T-helper 1 cell treated with Interleukin-12 subunit alpha and Interleukin-12 subunit beta and Interleukin-4 antibody, amounts not matched to agents 30 ng/mL and 1 ng/mL, for 36 hours (primary cell): ENCODE measurements around the gene GNPDA1. TPM values are rescaled to one million over a fixed set of nuclear protein-coding genes. Genes with fewer than 3 reads are reported as not detected.

ENCODE experiments used
- intact Hi-C: fragments of 100-400 bp; cut with micrococcal nuclease; formaldehyde crosslinking; loops from one replicate; pipeline ENCODE4 v1.15.1; 2024
- total RNA-seq: library from RNA; stranded (reverse); gene quantifications from 2 replicates; pipeline ENCODE4 v1.2.3, GENCODE V29; 2022

GNPDA1 gene
- total RNA-seq, 1 donor from 2014 or later, result 57.7 TPM

- intact Hi-C loops, result loop anchor here (1.0 to 2.0 kb wide), 7 partner anchors 9 to 746 kb away; partner anchors contain the start of genes ARHGAP26, DELE1 and NDFIP1
These were observed 12.0 kb upstream of the GNPDA1 start for GRCh38 chr5:142024771-142025304.

- intact Hi-C loops, result loop anchor here (2.0 kb wide), 3 partner anchors 71 to 747 kb away; partner anchors contain the start of genes ARHGAP26 and DELE1
These were observed 11.0 kb upstream of the GNPDA1 start for GRCh38 chr5:142023836-142024235.

GRCh38 chr5:142020122-142020659 is 7.4 kb upstream of the GNPDA1 start:
- intact Hi-C loops, result no loop called here

GRCh38 chr5:142017832-142018427 is 5.1 kb upstream of the GNPDA1 start:
- intact Hi-C loops, result loop anchor here (5.0 to 10.0 kb wide), 4 partner anchors 204 to 1387 kb away; partner anchors contain the start of gene NR3C1

- intact Hi-C loops, result loop anchor here (1.0 to 10.0 kb wide), 8 partner anchors 9 to 1388 kb away; partner anchors contain the start of genes NDFIP1, NR3C1 and RNF14
These were observed 3.7 kb upstream of the GNPDA1 start for GRCh38 chr5:142016556-142016955.

GRCh38 chr5:142015781-142016533 is 3.1 kb upstream of the GNPDA1 start:
- intact Hi-C loops, result loop anchor here (1.0 to 10.0 kb wide), 13 partner anchors 9 to 1389 kb away; partner anchors contain the start of genes NDFIP1, NR3C1 and RNF14

GRCh38 chr5:142014911-142015584 is 2.2 kb upstream of the GNPDA1 start:
- intact Hi-C loops, result loop anchor here (1.0 to 10.0 kb wide), 9 partner anchors 8 to 1390 kb away; partner anchors contain the start of gene NR3C1

GRCh38 chr5:142013734-142014521 is 1.1 kb upstream of the GNPDA1 start:
- intact Hi-C loops, result loop anchor here (2.0 to 10.0 kb wide), 4 partner anchors 91 to 1391 kb away; partner anchors contain the start of genes DELE1 and NR3C1

GRCh38 chr5:142012186-142012785 is 541 bp downstream of the GNPDA1 start:
- intact Hi-C loops, result loop anchor here (2.0 to 10.0 kb wide), 3 partner anchors 89 to 1393 kb away; partner anchors contain the start of genes DELE1 and NR3C1

GRCh38 chr5:142011572-142012185 is 1.1 kb downstream of the GNPDA1 start:
- intact Hi-C loops, result loop anchor here (2.0 to 10.0 kb wide), 3 partner anchors 89 to 1393 kb away; partner anchors contain the start of genes DELE1 and NR3C1

GRCh38 chr5:142009886-142010285 is 2.9 kb downstream of the GNPDA1 start:
- intact Hi-C loops, result loop anchor here (5.0 to 10.0 kb wide), 3 partner anchors 425 to 1395 kb away; partner anchors contain the start of gene NR3C1

- intact Hi-C loops, result loop anchor here (5.0 kb wide), 1 partner anchor 703 kb away; no protein-coding TSS in a partner anchor
These were observed 4.0 kb downstream of the GNPDA1 start for GRCh38 chr5:142008813-142009212.

GRCh38 chr5:142007237-142007544 is 5.6 kb downstream of the GNPDA1 start:
- intact Hi-C loops, result loop anchor here (1.0 to 5.0 kb wide), 6 partner anchors 8 to 705 kb away; partner anchors contain the start of gene RNF14

- intact Hi-C loops, result loop anchor here (1.0 to 5.0 kb wide), 6 partner anchors 9 to 706 kb away; partner anchors contain the start of gene RNF14
These were observed 6.2 kb downstream of the GNPDA1 start for GRCh38 chr5:142006363-142007236.

GRCh38 chr5:142003266-142003800 is 9.5 kb downstream of the GNPDA1 start:
- intact Hi-C loops, result no loop called here

- intact Hi-C loops, result loop anchor here (1.0 to 2.0 kb wide), 2 partner anchors 24 to 144 kb away; no protein-coding TSS in a partner anchor
These were observed 11.9 kb downstream of the GNPDA1 start for GRCh38 chr5:142000704-142001484.

- intact Hi-C loops, result loop anchor here (1.0 to 2.0 kb wide), 2 partner anchors 25 to 145 kb away; no protein-coding TSS in a partner anchor
These were observed 12.7 kb downstream of the GNPDA1 start for GRCh38 chr5:142000173-142000572.
